ENCODE measurements around the gene EVI2B.

DNA sequence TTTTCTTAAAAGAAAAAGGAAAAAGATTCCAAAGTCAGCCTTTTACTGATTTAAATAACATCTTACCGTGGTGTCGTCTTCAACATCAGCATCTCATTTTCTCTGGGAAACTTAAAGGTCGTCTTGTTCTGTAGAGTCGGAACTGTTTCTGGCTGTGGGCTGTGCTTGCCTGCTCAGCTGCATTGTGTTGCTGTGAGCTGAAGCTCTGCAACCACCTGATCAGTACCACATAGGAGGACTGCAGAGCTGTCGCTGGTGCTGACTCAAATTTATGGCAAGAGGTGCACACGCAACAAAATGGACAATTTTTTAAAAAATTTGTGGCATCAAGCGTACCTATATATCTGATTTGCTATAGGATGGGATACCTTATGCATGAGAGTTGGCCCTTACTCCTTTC, 16.8 kb downstream of the EVI2B start, which contains the start of gene OMG:
- TF ChIP-seq, protein P1, sequence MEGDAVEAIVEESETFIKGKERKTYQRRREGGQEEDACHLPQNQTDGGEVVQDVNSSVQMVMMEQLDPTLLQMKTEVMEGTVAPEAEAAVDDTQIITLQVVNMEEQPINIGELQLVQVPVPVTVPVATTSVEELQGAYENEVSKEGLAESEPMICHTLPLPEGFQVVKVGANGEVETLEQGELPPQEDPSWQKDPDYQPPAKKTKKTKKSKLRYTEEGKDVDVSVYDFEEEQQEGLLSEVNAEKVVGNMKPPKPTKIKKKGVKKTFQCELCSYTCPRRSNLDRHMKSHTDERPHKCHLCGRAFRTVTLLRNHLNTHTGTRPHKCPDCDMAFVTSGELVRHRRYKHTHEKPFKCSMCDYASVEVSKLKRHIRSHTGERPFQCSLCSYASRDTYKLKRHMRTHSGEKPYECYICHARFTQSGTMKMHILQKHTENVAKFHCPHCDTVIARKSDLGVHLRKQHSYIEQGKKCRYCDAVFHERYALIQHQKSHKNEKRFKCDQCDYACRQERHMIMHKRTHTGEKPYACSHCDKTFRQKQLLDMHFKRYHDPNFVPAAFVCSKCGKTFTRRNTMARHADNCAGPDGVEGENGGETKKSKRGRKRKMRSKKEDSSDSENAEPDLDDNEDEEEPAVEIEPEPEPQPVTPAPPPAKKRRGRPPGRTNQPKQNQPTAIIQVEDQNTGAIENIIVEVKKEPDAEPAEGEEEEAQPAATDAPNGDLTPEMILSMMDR (optimal IDR thresholded peaks at IDR 0.05 in 1 of 3, IDR thresholded peaks at IDR 0.05 in 1 of 3, conservative IDR thresholded peaks at IDR 0.05 in 1 of 3; ENCODE audit: extremely low read depth in 1 of 3, insufficient read depth in 2 of 3, low read length in 3 of 3): no peak
- no peak for TF ChIP-seq EZH2 (IDR thresholded peaks at IDR 0.05; ENCODE audit: low read length)
